ENCODE measurements around the gene OR14J1. TPM values are rescaled to one million over a fixed set of nuclear protein-coding genes. Genes with fewer than 3 reads are reported as not detected.

The OR14J1 gene
- polyA plus RNA-seq, 1 experiment: not detected

Other genes with a start within 250 kb of the OR14J1 start
- gene OR2B3, start 214.4 kb upstream of the OR14J1 start, polyA plus RNA-seq (2011; rRNA removed): not detected in 2 replicates
- gene OR2J1, start 202.2 kb upstream of the OR14J1 start, polyA plus RNA-seq (2011; rRNA removed): not detected in 2 replicates
- gene OR2J3, start 193.6 kb upstream of the OR14J1 start, polyA plus RNA-seq (2011; rRNA removed): not detected in 2 replicates
- not detected in 2 replicates for gene OR2J2, start 130.8 kb upstream of the OR14J1 start, polyA plus RNA-seq (2011; rRNA removed)
- not detected in 2 replicates for gene OR5V1, start 67.2 kb downstream of the OR14J1 start, polyA plus RNA-seq (2011; rRNA removed)
- not detected in 2 replicates for gene OR12D3, start 73.6 kb downstream of the OR14J1 start, polyA plus RNA-seq (2011; rRNA removed)
- gene OR12D2, start 93.9 kb downstream of the OR14J1 start, polyA plus RNA-seq (2011; rRNA removed): not detected in 2 replicates
- not detected in 2 replicates for gene OR12D1, start 113.2 kb downstream of the OR14J1 start, polyA plus RNA-seq (2011; rRNA removed)
- gene OR10C1, start 137.6 kb downstream of the OR14J1 start, polyA plus RNA-seq (2011; rRNA removed): not detected in 2 replicates
- gene OR11A1, start 155.4 kb downstream of the OR14J1 start, polyA plus RNA-seq (2011; rRNA removed): not detected in 2 replicates
- gene OR2H1, start 155.5 kb downstream of the OR14J1 start, polyA plus RNA-seq (2011; rRNA removed): not detected in 2 replicates
- gene MAS1L, start 186.3 kb downstream of the OR14J1 start, polyA plus RNA-seq (2011; rRNA removed): not detected in 2 replicates

Data from BJ (cell line).